HepG2 (cell line): Measurements from ENCODE around the gene TNFAIP3. TPM values are rescaled to one million over a fixed set of nuclear protein-coding genes. Genes with fewer than 3 reads are reported as not detected.

Source experiments
- ATAC-seq: fragments of 200-7000 bp; cut with Tn5 transposase; 3 replicates; pipeline ENCODE4 v1.9.1; 2020; ENCODE audit warnings: mild to moderate bottlenecking, moderate library complexity
- BruUV-seq: library from RNA; stranded (reverse); fragments of 400-500 nt; replicated peaks from 2 replicates; lab custom pipeline; 2021; lab: Mats Ljungman, UMichigan
- CTCF ChIA-PET: fragments of 300-600 bp; formaldehyde crosslinking; extraction: SDS; loops from one replicate; lab custom pipeline; 2021; ENCODE audit warnings: low total read pairs, inconsistent platforms, low intra/inter-chr PET ratio; lab: Yijun Ruan, JAX
- POLR2A ChIA-PET: fragments of 350-600 bp; sonication (Branson Sonifier 250); formaldehyde crosslinking; loops from one replicate; lab custom pipeline; 2020; ENCODE audit warnings: antibody characterized with exemption, inconsistent platforms; lab: Yijun Ruan, JAX
- DNase-seq: peaks from one replicate; pipeline ENCODE4 v3.0.0-alpha.2; 2015; ENCODE audit warnings: low spot score
- FAIRE-seq: peaks from 3 replicates; lab custom pipeline; 2011; peaks lifted over from hg19 to GRCh38; lab: Jason Lieb, UNC
- H2AFZ ChIP-seq: one replicate; pipeline ENCODE4 v1.6.1; 2011; ENCODE audit warnings: low read length, inconsistent platforms
- H3K27ac ChIP-seq: fragments of 300-600 bp; 3 replicates; pipeline ENCODE4 v1.8.0; 2011; ENCODE audit warnings: mixed run types, mild to moderate bottlenecking, mixed read lengths, low read length, inconsistent platforms; ENCODE audit not compliant: insufficient read depth; ENCODE audit errors: extremely low read length
- H3K27me3 ChIP-seq, 2 experiments: fragments of 200-600 bp in 1 of 2; 2 replicates in 1 of 2; 3 replicates in 1 of 2; pipeline versions ENCODE4 v1.6.0 to v1.8.0; 2011; ENCODE audit warnings: low read length in 2 of 2, mild to moderate bottlenecking in 2 of 2, moderate library complexity in 2 of 2, inconsistent platforms in 1 of 2; ENCODE audit not compliant: insufficient read depth in 2 of 2, control insufficient read depth in 1 of 2
- H3K36me3 ChIP-seq, 2 experiments: fragments of 200-600 bp in 1 of 2; replicated peaks in 1 of 2; 2 replicates in 1 of 2; 3 replicates in 1 of 2; pipeline versions ENCODE4 v1.5.1 to v1.8.0; 2011; ENCODE audit warnings: low read length in 2 of 2, inconsistent platforms in 1 of 2; ENCODE audit not compliant: insufficient read depth in 2 of 2, control insufficient read depth in 1 of 2
- H3K4me1 ChIP-seq: 2 replicates; pipeline ENCODE4 v1.5.1; 2012; ENCODE audit warnings: low read length, inconsistent platforms; ENCODE audit not compliant: insufficient read depth
- H3K4me2 ChIP-seq: 2 replicates; pipeline ENCODE4 v1.6.0; 2011; ENCODE audit warnings: low read depth, low read length, inconsistent platforms
- H3K4me3 ChIP-seq, 3 experiments: fragments of 200-600 bp in 1 of 3; sonication (generic), shearing (Covaris generic) in 1 of 3; replicated peaks in 1 of 3; 2 replicates each; pipeline ENCODE4 v1.5.1; 2011 to 2016; ENCODE audit warnings: low read length in 3 of 3, inconsistent platforms in 2 of 3, low read depth in 2 of 3, mild to moderate bottlenecking in 2 of 3, control low read depth in 1 of 3, mixed read lengths in 1 of 3; ENCODE audit not compliant: insufficient read depth in 1 of 3
- H3K79me2 ChIP-seq: one replicate; pipeline ENCODE4 v1.6.1; 2011; ENCODE audit warnings: low read length, inconsistent platforms; ENCODE audit not compliant: insufficient read depth
- H3K9ac ChIP-seq: 2 replicates; pipeline ENCODE4 v1.6.0; 2011; ENCODE audit warnings: mild to moderate bottlenecking, low read depth, low read length, inconsistent platforms; ENCODE audit not compliant: insufficient read depth
- H3K9me3 ChIP-seq: 2 replicates; pipeline ENCODE4 v1.5.1; 2012; ENCODE audit warnings: mild to moderate bottlenecking, low read length
- H4K20me1 ChIP-seq: 2 replicates; pipeline ENCODE4 v1.6.0; 2011; ENCODE audit warnings: inconsistent platforms, mild to moderate bottlenecking, low read length, moderate library complexity; ENCODE audit not compliant: insufficient read depth
- ATRX ChIP-seq: sonication (generic); formaldehyde crosslinking; IDR thresholded peaks from 2 replicates; pipeline ENCODE4 v1.4.0; 2020; ENCODE audit warnings: missing genetic modification reagents, borderline replicate concordance
- CBFB ChIP-seq: sonication (generic); formaldehyde crosslinking; IDR thresholded peaks from 2 replicates; pipeline ENCODE4 v1.4.0; 2020; ENCODE audit warnings: missing genetic modification reagents
- CC2D1A ChIP-seq: sonication (generic); formaldehyde crosslinking; IDR thresholded peaks from 2 replicates; pipeline ENCODE4 v1.8.1; 2023; ENCODE audit warnings: mild to moderate bottlenecking, missing genetic modification reagents
- CEBPB ChIP-seq: IDR thresholded peaks from 2 replicates; pipeline ENCODE4 v1.6.1; 2011; ENCODE audit warnings: low read depth, low read length, improper control_type of control experiment, borderline replicate concordance
- EED ChIP-seq: sonication (generic); formaldehyde crosslinking; IDR thresholded peaks from 2 replicates; pipeline ENCODE4 v1.5.0; 2020; ENCODE audit warnings: mild to moderate bottlenecking, missing genetic modification reagents
- MAFF ChIP-seq: IDR thresholded peaks from 2 replicates; pipeline ENCODE4 v1.6.1; 2011; ENCODE audit warnings: low read depth, low read length, improper control_type of control experiment
- NFATC3 ChIP-seq: sonication (generic); formaldehyde crosslinking; IDR thresholded peaks from 2 replicates; pipeline ENCODE4 v1.5.1; 2020; ENCODE audit warnings: mild to moderate bottlenecking, missing genetic modification reagents
- PCBP2 ChIP-seq: fragments of 200-400 bp; formaldehyde crosslinking; optimal IDR thresholded peaks from 2 replicates; pipeline ENCODE3; 2018; ENCODE audit warnings: low read length, low read depth; ENCODE audit not compliant: poor library complexity, severe bottlenecking
- SKIL ChIP-seq: sonication (generic); formaldehyde crosslinking; IDR thresholded peaks from 2 replicates; pipeline ENCODE4 v1.8.0; 2022; ENCODE audit warnings: missing genetic modification reagents, mild to moderate bottlenecking, moderate library complexity, borderline replicate concordance
- TRIM24 ChIP-seq: sonication (generic); formaldehyde crosslinking; IDR thresholded peaks from 2 replicates; pipeline ENCODE4 v1.8.0; 2022; ENCODE audit warnings: mild to moderate bottlenecking, missing genetic modification reagents
- ZNF143 ChIP-seq: sonication (generic); formaldehyde crosslinking; IDR thresholded peaks from 2 replicates; pipeline ENCODE4 v1.4.0; 2020; ENCODE audit warnings: missing genetic modification reagents
- ZNF18 ChIP-seq: sonication (generic); formaldehyde crosslinking; IDR thresholded peaks from 2 replicates; pipeline ENCODE4 v1.8.0; 2022; ENCODE audit warnings: mild to moderate bottlenecking, missing genetic modification reagents; ENCODE audit not compliant: insufficient replicate concordance
- ZNF552 ChIP-seq: sonication (generic); formaldehyde crosslinking; IDR thresholded peaks from 2 replicates; pipeline ENCODE4 v1.9.0; 2022; ENCODE audit warnings: missing genetic modification reagents, mild to moderate bottlenecking, borderline replicate concordance
- ZNF678 ChIP-seq: sonication (generic); formaldehyde crosslinking; IDR thresholded peaks from 2 replicates; pipeline ENCODE4 v1.4.0; 2020; ENCODE audit warnings: mild to moderate bottlenecking, missing genetic modification reagents
- WGBS: methylation state at CpG from one replicate; pipeline ENCODE4 v1.1.6; 2017; ENCODE audit warnings: low lambda C conversion rate; 5-methylcytosine and 5-hydroxymethylcytosine counted together
- in situ Hi-C: cut with HindIII; loops from 2 replicates; pipeline ENCODE4 v1.10.0; 2017; ENCODE audit warnings: low pct_unique_long_range_greater_than_20kb; ENCODE audit not compliant: extremely low pct_ligation_motif_present
- intact Hi-C: fragments of 100-400 bp; cut with micrococcal nuclease; formaldehyde crosslinking; loops from one replicate; pipeline ENCODE4 v1.10.0; 2022; ENCODE audit not compliant: unreplicated experiment
- polyA plus RNA-seq, 8 experiments: library from polyadenylated mRNA; depleted of rRNA in 3 of 8; stranded (reverse) in 7 of 8; unstranded in 1 of 8; fragments of >200 nt; fragmentation: Illumina TruSeq in 4 of 8; extraction: Trizol in 4 of 8; gene quantifications; 2 replicates each; pipeline versions ENCODE4 v1.2.1 to v1.2.3, GENCODE V29; 2011 to 2016; ENCODE audit warnings: low read depth in 4 of 8, missing spikeins in 1 of 8, mixed read lengths in 1 of 8; ENCODE audit not compliant: insufficient read depth in 1 of 8
- total RNA-seq, 5 experiments: library from RNA; depleted of rRNA; stranded (reverse); fragments of >200 nt; fragmentation: Illumina TruSeq; extraction: Trizol; gene quantifications; 2 replicates each; pipeline ENCODE4 v1.2.3, GENCODE V29; 2016; ENCODE audit warnings: low read depth in 1 of 5
- TF ChIP-seq, protein P1 (sequence below): sonication (generic); formaldehyde crosslinking; IDR thresholded peaks from 2 replicates; pipeline ENCODE4 v1.4.0; 2020; ENCODE audit warnings: missing genetic modification reagents, borderline replicate concordance
- TF ChIP-seq, protein P2 (sequence below): sonication (generic); formaldehyde crosslinking; IDR thresholded peaks from 2 replicates; pipeline ENCODE4 v1.8.0; 2023; ENCODE audit warnings: mild to moderate bottlenecking, missing genetic modification reagents

The TNFAIP3 gene
- total and polyA plus RNA-seq, 2 of the 13 experiments (the other 11 are each of a cell fraction or from before 2014, with no cell fraction given) = 28.2 to 47.1 TPM

GRCh38 chr6:137923866-137924653 lies 57.0 kb downstream of the TNFAIP3 start:
- CTCF ChIA-PET = no interaction called here
- TF ChIP-seq TRIM24 (no peak), PCBP2 (no peak), MAFF (peak; percentile 58), EED (CRISPR knock-in tag) (no peak), ZNF143 (CRISPR knock-in tag) (no peak), ZNF18 (no peak), ZNF552 (no peak), ATRX (CRISPR knock-in tag) (no peak), CC2D1A (CRISPR knock-in tag) (no peak), SKIL (CRISPR knock-in tag) (no peak), ZNF678 (CRISPR knock-in tag) (no peak), CEBPB (0 out of 2 replicates have a peak, but pooled peaks have one; percentile 3), CBFB (CRISPR knock-in tag) (no peak), NFATC3 (CRISPR knock-in tag) (no peak)
- TF ChIP-seq, protein P1, sequence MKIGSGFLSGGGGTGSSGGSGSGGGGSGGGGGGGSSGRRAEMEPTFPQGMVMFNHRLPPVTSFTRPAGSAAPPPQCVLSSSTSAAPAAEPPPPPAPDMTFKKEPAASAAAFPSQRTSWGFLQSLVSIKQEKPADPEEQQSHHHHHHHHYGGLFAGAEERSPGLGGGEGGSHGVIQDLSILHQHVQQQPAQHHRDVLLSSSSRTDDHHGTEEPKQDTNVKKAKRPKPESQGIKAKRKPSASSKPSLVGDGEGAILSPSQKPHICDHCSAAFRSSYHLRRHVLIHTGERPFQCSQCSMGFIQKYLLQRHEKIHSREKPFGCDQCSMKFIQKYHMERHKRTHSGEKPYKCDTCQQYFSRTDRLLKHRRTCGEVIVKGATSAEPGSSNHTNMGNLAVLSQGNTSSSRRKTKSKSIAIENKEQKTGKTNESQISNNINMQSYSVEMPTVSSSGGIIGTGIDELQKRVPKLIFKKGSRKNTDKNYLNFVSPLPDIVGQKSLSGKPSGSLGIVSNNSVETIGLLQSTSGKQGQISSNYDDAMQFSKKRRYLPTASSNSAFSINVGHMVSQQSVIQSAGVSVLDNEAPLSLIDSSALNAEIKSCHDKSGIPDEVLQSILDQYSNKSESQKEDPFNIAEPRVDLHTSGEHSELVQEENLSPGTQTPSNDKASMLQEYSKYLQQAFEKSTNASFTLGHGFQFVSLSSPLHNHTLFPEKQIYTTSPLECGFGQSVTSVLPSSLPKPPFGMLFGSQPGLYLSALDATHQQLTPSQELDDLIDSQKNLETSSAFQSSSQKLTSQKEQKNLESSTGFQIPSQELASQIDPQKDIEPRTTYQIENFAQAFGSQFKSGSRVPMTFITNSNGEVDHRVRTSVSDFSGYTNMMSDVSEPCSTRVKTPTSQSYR (CRISPR knock-in tag) = no peak
- TF ChIP-seq, protein P2, sequence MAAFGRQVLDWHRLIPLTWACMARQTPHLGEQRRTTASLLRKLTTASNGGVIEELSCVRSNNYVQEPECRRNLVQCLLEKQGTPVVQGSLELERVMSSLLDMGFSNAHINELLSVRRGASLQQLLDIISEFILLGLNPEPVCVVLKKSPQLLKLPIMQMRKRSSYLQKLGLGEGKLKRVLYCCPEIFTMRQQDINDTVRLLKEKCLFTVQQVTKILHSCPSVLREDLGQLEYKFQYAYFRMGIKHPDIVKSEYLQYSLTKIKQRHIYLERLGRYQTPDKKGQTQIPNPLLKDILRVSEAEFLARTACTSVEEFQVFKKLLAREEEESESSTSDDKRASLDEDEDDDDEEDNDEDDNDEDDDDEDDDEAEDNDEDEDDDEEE (CRISPR knock-in tag) = no peak

More at GRCh38 chr6:137923866-137924653, 57.0 kb downstream of the TNFAIP3 start:
- Histone ChIP-seq H3K79me2 (no peaks in the 10 kb centered on the region), H3K9me3 (no peaks in the 10 kb centered on the region), H3K4me2 (no peak overlapping the region), H2AFZ (no peak overlapping the region), H3K4me3 (no peak overlapping the region), H3K27me3 (peaks cover 0 to 37% of the 10 kb centered on the region in 2 experiments; a peak in 3 of 5 replicates), H3K27ac (no peak overlapping the region), H3K4me1 (no peaks in the 10 kb centered on the region), H4K20me1 (no peaks in the 10 kb centered on the region), H3K36me3 (no peaks in the 10 kb centered on the region), H3K9ac (no peak overlapping the region)
- 42% methylated on average over 4 of the region's 4 CpGs for WGBS
- BruUV-seq = no TSS peak
- intact Hi-C loops = no loop called here
- DNase-seq (no peak), FAIRE-seq (no peak), ATAC-seq (no peak)
- in situ Hi-C loops = no loop called here
- POLR2A ChIA-PET = no interaction called here
